NCI-H2227 treated with DMSO at 0.1 percent for 48 hours (cell line): ENCODE data around the gene TTLL11.
"Not testable (repeated sequence)": the region's sequence is repeated elsewhere in the genome, so short reads cannot be mapped to it uniquely, and the experiment has no call there.

Experiments used
- DNase-seq: peaks from one replicate; lab custom pipeline; 2025; lab: John Stamatoyannopoulos, UW

Gene TTLL11

DNA sequence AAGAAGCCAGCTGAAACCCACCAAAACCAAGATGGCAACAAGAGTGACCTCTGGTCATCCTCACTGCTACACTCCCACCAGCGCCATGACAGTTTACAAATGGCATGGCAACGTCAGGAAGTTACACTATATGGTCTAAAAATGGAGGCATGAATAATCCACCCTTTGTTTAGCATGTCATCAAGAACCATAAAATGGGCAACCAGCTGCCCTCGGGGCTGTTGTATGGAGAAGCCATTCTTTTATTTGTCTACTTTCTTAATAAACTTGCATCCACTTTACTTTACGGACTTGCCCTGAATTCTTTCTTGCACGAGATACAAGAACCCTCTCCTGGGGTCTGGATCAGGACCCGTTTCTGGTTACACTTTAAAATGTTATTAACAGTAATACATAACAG is 92.6 kb downstream of the TTLL11 start:
- not testable (repeated sequence) for DNase-seq

DNA sequence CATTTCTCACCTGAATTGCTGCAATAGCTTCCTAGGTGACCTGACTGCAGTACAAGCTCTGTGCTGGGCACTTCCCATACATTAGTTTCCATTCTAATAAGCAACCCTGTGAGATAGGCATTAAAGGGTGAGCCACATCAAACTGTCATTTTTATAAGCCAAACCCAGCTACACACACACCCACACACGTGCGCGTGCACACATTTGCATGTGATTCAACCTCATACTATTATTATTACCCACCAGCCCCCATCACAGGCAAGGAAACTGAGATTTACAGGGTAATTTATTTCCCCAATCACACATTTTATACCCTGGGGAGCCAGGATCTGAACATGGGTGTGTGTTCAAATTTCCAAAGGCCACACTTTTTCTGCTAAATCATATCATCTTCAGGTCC is 93.6 kb downstream of the TTLL11 start:
- no peak for DNase-seq

DNA sequence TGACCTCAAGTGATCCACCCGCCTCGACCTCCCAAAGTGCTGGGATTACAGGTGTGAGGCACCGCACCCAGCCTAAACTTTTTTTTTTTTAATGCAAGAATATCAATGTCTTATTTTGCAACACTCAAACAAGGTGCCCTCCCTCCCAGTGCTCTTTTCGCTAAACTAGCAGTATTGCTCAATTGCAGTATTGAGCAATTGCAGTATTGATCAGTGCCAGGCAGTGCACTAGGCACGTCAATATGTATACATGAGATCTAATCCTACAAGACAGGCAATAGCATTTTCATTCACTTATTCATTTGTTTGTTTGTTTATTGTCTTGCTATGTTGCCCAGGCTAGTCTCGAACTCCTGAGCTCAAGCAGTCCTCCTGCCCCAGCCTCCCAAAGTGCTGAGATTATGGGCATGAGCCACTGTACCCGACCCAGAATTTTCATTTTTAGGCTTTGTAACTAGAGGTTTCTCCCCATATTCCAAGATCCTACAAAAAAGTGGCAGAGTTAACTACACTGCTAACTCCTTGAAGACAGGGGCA is 94.5 kb downstream of the TTLL11 start:
- no peak for DNase-seq

DNA sequence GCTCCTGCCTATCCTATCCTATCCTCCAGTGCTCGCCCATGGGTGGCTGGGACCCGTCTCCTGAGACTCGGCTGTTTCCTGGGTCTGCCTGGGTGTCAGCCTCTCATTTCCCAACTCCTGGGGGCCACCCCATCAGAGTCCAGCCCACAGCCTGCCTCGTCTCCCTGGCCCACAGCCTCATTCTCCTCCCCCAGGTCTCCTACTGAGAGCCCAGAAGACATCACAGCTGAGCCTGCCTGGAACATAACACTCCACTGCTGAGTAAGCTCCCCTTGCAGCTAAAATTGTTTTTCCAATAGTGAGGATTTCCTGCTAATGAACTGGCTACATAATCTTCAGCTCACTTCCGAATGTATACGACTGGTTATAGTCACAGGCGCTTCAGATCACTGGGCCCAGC is 95.3 kb downstream of the TTLL11 start:
- DNase-seq, result no peak

DNA sequence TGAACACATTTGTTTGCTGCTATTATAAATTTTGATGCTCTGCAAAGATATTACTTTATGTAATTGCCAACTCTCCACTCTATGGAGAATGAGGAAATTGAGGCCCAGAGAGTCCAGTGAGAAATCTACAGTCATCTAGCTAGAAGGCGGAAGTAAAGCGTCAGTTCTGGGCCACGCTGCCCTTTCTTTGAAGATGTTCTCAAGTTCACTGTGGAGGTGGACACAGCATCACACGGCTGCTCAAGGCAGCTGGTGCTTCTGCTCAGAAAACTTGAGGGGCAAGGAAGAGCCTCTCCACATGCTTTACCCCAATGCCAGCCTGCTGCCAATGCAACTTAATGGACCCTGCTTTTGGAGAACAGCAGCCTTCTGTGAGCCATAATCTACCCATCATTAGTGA is 96.3 kb downstream of the TTLL11 start:
- DNase-seq, result no peak

DNA sequence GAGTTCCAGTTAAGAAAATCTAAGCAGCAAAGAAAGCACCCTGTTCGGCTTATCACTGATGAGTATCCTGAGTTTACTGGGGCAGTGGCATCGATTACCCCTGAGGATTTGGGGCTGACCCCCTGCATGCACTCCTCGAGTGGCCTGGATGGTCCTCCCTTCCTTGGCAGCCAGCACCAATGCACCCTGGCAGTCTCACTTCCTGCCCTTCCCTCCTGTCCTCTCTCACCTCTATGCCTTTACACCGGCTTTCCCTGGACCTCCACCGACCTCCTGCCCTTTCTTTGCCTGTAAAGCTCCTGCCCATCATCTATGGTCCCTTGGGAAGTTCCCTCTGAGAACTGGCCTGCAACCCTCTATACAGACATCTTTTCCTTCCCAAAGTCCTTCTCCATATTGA is 97.1 kb downstream of the TTLL11 start:
- no peak for DNase-seq

DNA sequence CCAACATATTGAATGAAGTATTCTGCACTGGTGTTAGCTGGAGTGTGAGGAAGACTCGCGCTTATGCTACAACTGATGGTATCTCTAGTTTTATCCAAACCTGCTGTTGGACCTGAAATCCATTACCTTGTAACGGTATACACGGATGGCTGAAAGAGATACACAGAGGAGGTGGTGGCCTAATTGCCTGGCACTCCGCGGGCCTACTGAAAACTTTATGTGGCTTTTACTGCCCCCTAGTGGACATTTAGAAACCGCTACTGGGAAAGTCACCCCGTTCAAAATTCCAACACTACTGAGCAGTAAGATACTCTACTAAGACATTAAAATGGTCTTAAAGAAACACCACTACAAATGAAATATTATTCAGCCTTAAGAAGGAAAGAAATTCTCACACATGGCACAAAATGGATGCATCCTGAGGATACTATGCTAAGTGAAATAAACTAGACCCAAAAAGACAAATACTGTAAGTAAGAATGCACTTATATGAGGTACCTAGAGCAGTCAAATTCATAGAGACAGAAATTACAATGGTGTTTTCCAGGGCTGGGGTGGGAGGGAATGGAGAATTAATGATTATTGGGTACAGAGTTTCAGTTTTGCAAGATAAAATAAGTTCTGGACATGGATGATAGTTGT is 100.4 kb downstream of the TTLL11 start:
- peak; percentile 49 for DNase-seq

DNA sequence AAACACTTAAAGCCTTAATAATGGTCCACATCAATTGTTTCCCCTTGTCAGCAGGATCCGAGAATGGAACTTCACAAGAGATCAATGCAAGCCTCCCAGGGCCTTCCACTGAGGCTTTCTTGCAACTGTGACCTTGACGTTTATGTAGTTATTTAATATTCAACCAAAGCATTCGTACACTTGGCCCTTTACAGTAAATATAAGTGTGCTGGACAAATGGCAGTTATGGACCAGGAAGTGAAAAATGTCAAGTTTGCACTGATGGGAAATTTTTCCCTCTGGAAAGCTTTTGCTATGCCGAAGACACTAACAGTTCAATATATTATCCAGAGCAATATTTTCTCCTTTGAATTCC is 101.8 kb downstream of the TTLL11 start:
- DNase-seq, result no peak

DNA sequence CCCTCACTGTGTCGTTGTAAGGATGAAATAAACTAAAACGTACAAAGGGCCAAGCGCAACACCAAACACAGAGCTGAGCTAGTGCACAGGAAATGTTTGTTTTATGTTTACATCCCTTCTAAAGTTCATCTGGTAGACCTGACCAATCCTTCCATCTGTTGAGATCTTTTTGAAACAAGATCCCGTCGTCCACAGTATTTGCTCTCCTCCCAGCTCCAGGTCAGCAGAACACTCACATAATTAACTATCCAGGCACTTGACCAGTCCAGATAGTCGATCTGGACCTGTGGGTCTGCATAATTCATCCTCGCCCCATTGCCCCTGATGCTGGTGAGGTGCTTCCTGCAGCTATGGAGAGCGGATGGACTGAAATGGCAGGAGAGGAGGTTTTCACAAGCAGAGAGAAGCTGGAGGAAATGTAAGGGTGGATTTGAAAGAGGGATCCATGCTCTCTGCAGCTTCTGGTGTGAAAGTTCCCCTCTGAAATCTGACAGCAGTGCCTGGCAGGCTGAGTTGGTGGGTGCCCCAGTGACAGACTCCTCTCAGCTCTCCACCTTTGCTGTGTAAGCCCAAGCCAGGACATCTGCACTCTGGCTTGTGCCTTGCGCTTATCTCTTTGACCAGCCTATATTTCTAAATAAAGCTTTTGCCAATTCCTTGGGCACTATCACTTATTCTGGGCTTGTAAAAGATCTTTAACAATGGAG is 102.4 kb downstream of the TTLL11 start:
- no peak for DNase-seq

DNA sequence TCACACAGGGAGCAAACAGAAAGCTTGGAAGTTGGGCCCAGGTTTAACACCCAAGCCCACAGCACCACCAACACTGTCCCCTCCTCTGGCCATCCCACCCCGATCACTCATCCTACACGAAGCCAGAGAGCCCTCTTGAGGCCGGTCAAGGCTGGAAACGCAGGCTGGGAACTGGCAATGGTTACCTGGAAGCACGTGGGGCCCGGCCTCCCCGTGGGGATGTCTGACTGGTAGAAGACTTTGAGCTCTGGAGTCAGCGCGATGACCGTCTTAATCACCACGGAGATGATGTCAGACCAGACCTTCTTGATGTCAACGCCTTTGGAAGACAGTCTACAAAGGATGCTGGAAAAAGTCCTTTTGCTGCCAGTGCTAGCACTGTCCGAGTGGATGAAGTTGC is 104.1 kb downstream of the TTLL11 start:
- no peak for DNase-seq

DNA sequence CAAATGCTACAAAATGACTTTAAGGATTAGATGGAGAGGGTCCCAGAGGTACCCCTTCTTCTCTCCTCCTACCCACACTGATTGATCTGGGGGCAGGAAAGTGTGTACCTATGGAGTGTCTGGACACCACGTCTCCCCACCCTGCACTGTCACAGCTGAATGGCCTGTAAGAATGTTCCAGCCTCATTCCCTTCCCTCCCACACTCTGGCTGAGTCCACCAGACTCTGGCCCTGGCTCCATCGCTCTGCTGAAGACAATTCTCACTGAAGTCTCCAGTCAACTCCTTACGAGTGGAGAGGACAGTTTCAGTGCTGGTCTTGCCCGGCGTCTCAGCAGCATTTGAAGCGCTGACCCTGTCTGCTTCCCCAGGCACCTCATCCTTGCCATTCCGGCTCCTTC is 105.8 kb downstream of the TTLL11 start:
- no peak for DNase-seq

DNA sequence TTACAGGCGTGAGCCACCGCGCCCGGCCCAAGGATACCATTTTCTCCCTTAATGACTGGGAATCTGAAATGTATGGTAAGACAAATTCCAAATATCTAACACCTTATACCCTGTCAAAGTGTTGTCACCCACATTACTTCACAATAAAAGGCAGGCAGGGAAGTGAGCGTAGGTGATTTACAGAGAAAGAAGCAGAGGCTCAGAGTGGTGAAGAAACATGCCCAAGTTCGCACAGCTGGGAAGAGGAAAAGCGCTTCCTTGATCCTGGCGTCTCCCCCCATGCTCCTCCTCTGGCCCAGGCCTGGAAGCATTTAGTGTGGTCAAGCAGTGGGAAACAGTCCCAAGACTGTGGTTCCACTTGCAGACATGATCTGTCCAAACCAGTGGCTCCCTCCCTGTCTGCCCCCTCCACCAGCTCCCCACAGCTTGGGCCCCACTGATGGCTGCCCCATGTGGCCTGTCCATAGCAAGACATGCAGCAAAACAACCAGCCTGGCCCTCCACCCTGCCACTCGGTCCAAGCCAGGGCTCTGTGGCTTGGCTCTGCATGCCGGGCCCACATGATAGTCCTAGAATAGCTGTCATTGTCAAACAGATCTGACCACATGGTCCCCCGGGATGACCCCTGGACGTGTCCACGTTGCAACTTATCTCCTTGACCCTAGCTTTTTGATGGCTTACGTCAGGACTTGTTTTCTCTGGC is 107.2 kb downstream of the TTLL11 start:
- no peak for DNase-seq

DNA sequence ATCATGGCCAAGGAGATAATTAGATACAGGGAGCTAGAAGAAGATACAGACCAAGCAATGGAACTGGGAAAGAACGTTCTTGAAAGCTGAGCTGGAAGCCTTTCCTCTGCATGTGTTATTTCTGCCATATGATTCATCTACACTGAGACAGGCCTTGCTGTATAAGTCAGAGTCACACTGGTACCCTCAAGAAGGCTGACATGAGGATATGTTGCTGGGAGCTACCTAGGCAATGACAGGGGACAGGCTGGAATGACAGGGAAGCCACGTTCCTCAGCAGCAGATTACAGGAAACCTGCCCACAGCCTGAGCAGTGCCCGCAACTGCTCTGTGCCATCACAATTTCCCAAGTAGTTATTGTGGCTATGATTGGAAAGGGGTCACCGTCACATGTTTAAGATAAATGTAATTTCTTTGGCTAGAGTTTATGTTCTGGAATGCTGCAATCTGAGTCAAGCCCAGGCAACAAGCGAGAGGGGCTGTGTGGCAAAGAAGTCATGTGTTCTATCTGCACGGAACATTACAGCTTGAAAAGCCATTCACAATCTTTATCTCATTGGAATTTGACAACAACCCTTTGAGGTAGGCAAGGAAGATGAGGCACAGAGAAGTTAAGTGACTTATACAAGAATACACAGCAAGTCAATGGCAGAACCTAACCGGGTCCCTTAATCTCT is 108.2 kb downstream of the TTLL11 start:
- no peak for DNase-seq

DNA sequence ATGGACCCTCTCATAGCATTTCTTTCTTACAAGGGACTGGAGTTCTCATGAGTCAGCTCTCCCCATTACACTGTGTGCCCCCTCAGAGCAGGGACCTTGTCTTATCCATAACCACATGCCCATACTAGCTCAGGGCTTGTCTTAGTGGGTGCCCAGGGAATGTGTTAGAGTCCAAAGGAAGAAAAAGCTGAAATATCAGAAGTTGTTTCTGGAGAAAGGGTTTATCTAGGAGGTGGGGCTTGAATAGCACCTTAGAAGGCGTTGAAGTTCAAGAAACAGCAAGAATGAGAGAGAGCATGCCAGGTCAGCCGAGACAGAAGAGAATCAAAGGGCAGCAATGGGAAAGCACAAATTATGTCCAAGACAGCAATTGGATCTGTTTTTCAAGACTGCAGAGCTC is 109.4 kb downstream of the TTLL11 start:
- no peak for DNase-seq

DNA sequence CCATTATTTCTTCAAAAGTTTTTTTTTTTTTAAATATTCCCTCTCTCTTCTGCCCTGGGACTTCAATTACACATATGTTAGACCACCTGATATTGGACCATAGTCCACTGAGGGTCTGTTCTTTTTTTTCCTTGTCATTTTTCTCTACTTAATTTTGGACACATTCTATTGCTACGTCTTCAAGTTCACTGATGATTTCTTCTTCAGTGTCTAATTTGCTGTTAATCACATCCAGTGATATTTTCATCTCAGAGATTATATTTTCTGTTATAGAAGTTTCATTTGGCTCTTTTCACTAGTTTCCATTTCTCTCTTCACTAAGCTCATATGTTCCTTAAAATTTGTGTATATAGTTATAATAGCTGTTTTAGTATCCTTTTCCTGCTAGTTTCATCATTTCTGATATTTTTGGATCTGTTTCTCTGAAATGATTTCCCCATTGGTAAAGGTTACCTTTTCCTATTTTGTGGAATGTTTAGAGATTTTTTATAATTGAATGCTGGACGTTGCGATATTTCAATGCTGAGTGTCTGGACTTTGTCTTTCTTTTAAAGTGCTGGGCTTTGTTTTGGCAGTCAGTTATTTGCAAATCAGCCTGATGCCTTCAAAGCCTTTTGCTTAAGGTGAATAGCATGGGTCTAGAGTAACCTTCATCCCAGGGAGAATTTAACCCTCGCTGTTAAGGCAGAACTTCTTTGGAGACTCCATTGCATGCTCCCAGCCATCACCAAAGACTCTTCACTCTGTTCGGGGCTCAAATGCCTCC is 111.8 kb downstream of the TTLL11 start:
- no peak for DNase-seq

DNA sequence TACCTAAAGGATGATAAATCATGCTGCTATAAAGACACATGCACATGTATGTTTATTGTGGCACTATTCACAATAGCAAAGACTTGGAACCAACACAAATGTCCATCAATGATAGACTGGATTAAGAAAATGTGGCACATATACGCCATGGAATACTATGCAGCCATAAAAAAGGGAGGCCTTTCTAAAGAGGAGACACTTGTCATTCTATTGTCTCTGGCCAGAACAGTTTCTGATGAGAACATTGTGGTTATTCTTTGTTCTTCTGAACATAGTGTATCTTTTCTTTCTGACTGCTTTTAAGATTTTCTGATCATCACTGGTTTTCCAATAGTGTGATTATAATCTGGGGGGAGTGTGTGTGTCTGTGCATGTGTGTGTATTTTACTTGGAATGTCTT is 112.4 kb downstream of the TTLL11 start:
- not testable (repeated sequence) for DNase-seq

DNA sequence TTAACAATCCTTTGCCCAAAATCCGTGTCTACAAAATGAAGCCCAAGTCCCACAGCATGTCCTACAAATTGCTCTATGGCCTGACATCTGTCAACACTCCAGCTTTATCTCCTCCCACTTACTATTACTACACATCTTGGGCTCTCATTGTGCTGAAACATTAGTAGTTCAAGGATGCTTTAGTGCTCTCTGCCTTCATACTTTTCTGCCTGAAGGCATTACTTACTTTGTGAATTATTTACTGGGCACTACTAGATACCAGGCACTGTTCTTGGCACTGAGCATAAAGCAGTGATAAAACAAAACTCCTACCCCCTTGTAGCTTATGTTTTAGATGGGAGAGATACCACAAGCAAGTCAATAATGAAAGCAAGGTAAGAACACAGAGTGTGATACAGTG is 113.4 kb downstream of the TTLL11 start:
- DNase-seq, result no peak

DNA sequence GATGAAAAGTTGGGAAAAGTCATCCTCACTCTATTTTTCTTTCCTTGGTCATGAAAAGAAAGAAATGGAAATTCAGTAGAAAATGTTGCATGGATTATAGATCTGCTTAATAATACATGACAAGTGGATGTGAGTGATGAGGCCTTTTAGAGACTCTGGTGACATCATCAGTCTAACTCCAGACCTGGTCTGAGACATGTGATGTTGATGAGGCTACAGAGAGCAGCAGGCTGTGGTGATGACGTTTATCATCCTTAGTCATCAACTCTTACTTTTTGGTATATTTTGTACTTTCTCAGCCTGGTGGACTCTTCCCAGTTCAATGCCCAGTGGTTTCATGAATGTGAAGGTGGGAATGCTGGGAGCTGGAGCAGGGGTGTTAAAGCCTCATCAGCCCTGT is 116.4 kb downstream of the TTLL11 start:
- DNase-seq, result no peak

DNA sequence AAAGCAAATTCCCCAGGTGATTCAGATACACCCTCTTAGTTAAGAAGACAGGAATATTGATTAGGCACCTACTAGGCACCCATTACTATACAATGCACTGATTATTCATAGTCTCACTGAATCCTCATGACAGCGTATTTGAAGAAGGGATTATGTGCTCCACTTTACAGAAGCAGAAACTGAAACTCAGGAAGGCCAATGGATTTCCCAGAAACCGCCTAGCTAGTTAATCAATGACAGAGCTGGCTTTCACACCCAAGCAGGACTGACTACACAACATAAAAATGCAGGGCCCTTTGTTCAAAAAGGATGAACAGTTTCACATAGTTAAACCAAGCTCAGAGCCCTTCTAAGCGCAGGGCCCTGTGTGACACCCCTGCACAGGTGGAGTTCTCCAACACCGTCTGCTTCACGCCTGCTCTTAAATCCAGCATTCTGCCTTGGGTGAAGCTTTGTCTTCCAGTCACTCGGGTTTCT is 117.3 kb downstream of the TTLL11 start:
- no peak for DNase-seq

DNA sequence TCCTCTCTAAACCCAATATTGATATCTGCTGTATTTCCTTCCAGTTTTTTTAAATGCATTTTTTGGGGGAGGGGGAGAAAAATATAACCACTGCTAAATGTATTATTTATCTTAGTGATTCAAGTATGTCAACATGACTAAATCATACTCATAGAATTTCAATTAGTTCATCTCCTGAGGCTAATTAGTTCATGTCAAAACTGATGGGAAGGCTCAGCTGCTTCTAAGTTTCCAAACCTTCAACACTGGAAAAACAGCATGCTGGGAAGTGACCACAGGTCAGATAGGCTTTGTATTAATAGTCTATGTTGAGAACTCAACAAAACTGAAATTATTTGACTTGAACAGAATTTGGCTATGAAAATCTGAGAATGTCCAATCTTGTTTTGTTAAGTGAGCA is 118.7 kb downstream of the TTLL11 start:
- DNase-seq, result no peak

DNA sequence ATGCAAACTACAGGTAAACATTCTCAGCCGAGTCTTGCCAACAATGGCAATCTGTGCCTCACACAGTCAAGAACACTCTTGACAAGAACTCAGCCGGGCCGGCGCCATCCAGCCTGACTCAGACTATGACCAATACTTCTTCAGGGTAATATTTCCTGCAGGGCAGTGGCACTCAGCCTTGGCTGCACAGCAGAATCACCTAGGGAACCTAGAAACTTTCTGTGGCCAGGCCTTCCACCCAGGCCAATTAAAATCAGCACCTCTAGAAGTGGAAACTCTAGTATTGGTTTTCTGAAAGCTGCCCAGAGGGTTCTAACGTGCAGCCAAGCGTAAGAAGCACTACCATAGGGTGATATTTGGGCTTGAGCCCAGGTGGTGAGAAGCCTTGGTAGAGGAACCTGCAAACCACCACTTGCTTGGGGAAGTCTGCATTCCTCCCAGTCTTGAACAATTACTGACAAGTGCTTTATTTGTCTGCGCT is 120.6 kb downstream of the TTLL11 start:
- DNase-seq, result no peak

DNA sequence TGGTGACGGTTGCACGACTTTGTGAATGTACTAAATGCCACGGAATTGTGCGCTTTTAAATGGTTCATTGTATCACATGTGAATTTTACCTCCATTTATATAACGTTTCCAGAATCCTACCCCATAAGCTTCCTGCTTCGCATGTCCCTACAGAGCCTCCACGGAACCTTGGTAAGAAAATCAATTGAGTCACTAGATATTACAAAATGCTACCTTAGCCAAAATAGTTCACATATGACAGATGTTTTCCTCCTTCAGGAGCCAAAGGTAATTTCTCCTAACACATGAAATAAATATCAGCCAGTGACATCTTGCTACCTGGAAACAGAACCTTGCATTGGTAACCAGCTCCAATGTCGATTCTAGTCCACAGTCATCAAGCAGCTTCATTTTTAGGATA is 125.1 kb downstream of the TTLL11 start:
- DNase-seq, result no peak
